Measurements from ENCODE around the gene CAPN9.

The CAPN9 gene

DNA sequence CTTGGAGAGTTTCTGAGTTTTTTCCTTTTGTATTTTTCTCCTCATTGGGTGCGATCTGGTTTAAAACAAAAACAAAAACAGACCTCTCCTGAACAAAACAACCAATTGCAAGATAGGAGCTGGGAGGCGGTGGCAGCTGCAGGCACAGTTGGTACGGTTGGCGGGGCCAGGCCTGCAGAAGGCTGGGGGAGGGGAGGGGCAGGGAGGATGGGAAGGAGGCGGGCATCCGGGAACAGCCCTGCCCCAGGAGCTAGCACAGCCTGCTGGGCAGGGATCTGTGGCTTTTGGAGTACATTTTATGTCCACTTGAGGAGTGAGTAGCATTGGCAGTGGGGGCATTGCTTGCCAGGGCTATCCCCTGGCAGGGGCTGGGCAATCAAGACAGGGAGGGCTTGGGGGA lies 5.2 kb downstream of the CAPN9 start:
- no peak for DNase-seq (ENCODE audit: low read depth, low spot score)
- TF ChIP-seq, protein P1, sequence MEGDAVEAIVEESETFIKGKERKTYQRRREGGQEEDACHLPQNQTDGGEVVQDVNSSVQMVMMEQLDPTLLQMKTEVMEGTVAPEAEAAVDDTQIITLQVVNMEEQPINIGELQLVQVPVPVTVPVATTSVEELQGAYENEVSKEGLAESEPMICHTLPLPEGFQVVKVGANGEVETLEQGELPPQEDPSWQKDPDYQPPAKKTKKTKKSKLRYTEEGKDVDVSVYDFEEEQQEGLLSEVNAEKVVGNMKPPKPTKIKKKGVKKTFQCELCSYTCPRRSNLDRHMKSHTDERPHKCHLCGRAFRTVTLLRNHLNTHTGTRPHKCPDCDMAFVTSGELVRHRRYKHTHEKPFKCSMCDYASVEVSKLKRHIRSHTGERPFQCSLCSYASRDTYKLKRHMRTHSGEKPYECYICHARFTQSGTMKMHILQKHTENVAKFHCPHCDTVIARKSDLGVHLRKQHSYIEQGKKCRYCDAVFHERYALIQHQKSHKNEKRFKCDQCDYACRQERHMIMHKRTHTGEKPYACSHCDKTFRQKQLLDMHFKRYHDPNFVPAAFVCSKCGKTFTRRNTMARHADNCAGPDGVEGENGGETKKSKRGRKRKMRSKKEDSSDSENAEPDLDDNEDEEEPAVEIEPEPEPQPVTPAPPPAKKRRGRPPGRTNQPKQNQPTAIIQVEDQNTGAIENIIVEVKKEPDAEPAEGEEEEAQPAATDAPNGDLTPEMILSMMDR (IDR thresholded peaks at IDR 0.05; ENCODE audit: insufficient read depth, low read length, missing control alignments), result no peak
- no peak overlapping the region for H3K4me3 ChIP-seq (ENCODE audit: low read depth, low read length)
- ChIA-PET POLR2A (no interaction called here), CTCF (interaction anchor here (0.8 kb wide), 1 partner anchor 20 kb away, joined by 3 read pairs; no protein-coding TSS in a partner anchor)

DNA sequence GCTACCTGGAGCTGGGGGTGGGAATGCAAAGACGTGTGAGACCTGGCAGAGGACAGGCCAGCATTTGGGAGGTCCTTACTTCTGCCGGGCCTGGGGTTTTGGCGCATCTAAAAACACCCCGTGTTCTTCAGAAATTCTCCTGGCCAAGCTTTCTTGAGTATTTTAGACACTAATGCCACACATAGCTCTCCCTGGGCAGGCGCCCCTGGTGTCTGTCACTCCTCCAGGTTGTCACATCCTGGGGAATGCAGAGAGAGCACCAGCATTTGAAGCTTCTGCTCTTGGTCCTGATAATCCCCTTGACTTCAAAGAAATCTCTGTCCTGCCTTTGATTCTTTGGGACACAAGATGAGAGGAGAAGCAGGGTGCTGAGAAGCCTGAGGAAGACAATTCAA lies 6.0 kb downstream of the CAPN9 start:
- TF ChIP-seq, protein P1 (IDR thresholded peaks at IDR 0.05; ENCODE audit: insufficient read depth, low read length, missing control alignments), result no peak
- DNase-seq (ENCODE audit: low read depth, low spot score), result no peak
- H3K4me3 ChIP-seq (ENCODE audit: low read depth, low read length), result no peak overlapping the region
- ChIA-PET POLR2A (no interaction called here), CTCF (interaction anchor here (0.7 to 1.0 kb wide), 4 partner anchors 20 to 111 kb away, joined by 3 read pairs; no protein-coding TSS in a partner anchor)

GRCh38 chr1:230753586-230754251 lies 6.5 kb downstream of the CAPN9 start:
- POLR2A ChIA-PET, result no interaction called here
- no peak for DNase-seq (ENCODE audit: low read depth, low spot score)
- TF ChIP-seq, protein P1 (IDR thresholded peaks at IDR 0.05; ENCODE audit: insufficient read depth, low read length, missing control alignments), result no peak
- peak overlapping the region; percentile 33; the same call in 1 of the 2 replicates for H3K4me3 ChIP-seq (ENCODE audit: low read depth, low read length)
- CTCF ChIA-PET, result interaction anchor here (0.7 to 1.0 kb wide), 3 partner anchors 43 to 112 kb away, joined by 3 read pairs; no protein-coding TSS in a partner anchor

GRCh38 chr1:230754796-230755195 lies 7.6 kb downstream of the CAPN9 start:
- TF ChIP-seq, protein P1 (IDR thresholded peaks at IDR 0.05; ENCODE audit: insufficient read depth, low read length, missing control alignments), result no peak
- DNase-seq (ENCODE audit: low read depth, low spot score), result no peak
- ChIA-PET CTCF (interaction anchor here (1.4 kb wide), 1 partner anchor 111 kb away, joined by 4 read pairs; no protein-coding TSS in a partner anchor), POLR2A (interaction anchor here (0.6 kb wide), 1 partner anchor 14 kb away, joined by 3 read pairs; no protein-coding TSS in a partner anchor)
- H3K4me3 ChIP-seq (ENCODE audit: low read depth, low read length), result no peak overlapping the region

- no peak for DNase-seq (ENCODE audit: low read depth, low spot score)
- CTCF ChIA-PET, result interaction anchor here (1.3 to 1.7 kb wide), 2 partner anchors 12 to 15 kb away, joined by 5 to 6 read pairs; no protein-coding TSS in a partner anchor
- TF ChIP-seq, protein P1 (IDR thresholded peaks at IDR 0.05; ENCODE audit: insufficient read depth, low read length, missing control alignments), result no peak
- POLR2A ChIA-PET, result no interaction called here
- no peak overlapping the region for H3K4me3 ChIP-seq (ENCODE audit: low read depth, low read length)
These were observed 10.9 kb downstream of the CAPN9 start for GRCh38 chr1:230757856-230758708.

Measured in AG04449 (cell line).